ENCODE measurements around the gene ABCC1.

GRCh38 chr16:16136588-16136987 is 187.2 kb downstream of the ABCC1 start:
- TF ChIP-seq CTCF (IDR thresholded peaks at IDR 0.05) (no peak), POLR2A (IDR thresholded peaks at IDR 0.05) (no peak)

Measured in adrenal gland (tissue), 5 donors.